ENCODE results near the gene FNDC3A. TPM values are rescaled to one million over a fixed set of nuclear protein-coding genes. Genes with fewer than 3 reads are reported as not detected.

Gene FNDC3A
- polyA plus RNA-seq, 1 of the 3 experiments (the other 2 are of a cell fraction): 27.7 TPM

DNA sequence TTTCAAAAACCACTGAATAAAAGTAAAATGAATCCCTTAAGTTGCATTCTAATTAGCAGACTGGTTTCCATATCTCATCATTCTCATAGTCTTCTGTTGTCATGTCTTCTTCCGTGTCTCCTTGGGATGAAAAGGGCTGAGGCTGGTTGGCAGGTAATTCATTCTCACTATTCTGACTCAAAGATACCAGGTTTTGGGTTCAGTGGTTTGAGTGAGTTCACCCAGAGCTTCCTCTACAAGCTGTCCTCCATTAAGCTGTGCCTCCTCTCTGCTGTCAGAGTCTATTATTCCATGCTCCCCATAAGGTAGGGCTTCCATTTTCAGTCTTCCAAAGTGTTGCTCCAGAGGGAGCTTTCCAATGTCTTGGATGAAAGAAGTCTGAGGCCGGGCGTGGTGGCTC lies 68.3 kb downstream of the FNDC3A start:
- H4K20me1 ChIP-seq (ENCODE audit: insufficient read depth): 0 out of 2 replicates have a peak, but pooled peaks cover 3% of the 10 kb centered on the region
- H3K4me3 ChIP-seq (ENCODE audit: low read depth in 2 of 2, low read length in 1 of 2): no peak overlapping the region
- H3K4me2 ChIP-seq: no peak overlapping the region
- H2AFZ ChIP-seq (ENCODE audit: low read depth): no peak overlapping the region
- H3K9ac ChIP-seq: no peak overlapping the region
- H3K79me2 ChIP-seq (ENCODE audit: insufficient read depth): peaks cover 78% of the 10 kb centered on the region
- DNase-seq: no peak
- no peaks in the 10 kb centered on the region; a peak in 1 of 4 replicates for H3K4me1 ChIP-seq (ENCODE audit: control insufficient read depth in 1 of 2, insufficient read depth in 2 of 2, low read depth in 1 of 2, low read length in 1 of 2)
- ChIA-PET POLR2A (no interaction called here), CTCF (no interaction called here)
- H3F3A ChIP-seq (replicated peaks; ENCODE audit: insufficient read depth): peaks cover 27% of the 10 kb centered on the region
- H3K27me3 ChIP-seq (ENCODE audit: insufficient read depth): no peaks in the 10 kb centered on the region
- 93% methylated on average over 3 of the region's 3 CpGs for WGBS (ENCODE audit: low lambda C conversion rate)
- peaks cover 0 to 38% of the 10 kb centered on the region in 2 experiments for H3K36me3 ChIP-seq (replicated peaks in 1 of 2; ENCODE audit: control insufficient read depth in 1 of 2, insufficient read depth in 2 of 2, low read length in 1 of 2)
- TF ChIP-seq, protein P1, sequence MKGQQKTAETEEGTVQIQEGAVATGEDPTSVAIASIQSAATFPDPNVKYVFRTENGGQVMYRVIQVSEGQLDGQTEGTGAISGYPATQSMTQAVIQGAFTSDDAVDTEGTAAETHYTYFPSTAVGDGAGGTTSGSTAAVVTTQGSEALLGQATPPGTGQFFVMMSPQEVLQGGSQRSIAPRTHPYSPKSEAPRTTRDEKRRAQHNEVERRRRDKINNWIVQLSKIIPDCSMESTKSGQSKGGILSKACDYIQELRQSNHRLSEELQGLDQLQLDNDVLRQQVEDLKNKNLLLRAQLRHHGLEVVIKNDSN (IDR thresholded peaks at IDR 0.05; ENCODE audit: borderline replicate concordance, low read depth): no peak
- TF ChIP-seq NFIC (IDR thresholded peaks at IDR 0.05; ENCODE audit: borderline replicate concordance) (no peak), EP300 (IDR thresholded peaks at IDR 0.05; ENCODE audit: borderline replicate concordance in 1 of 2, low read depth in 1 of 2, low read length in 1 of 2) (no peak), NRF1 (IDR thresholded peaks at IDR 0.05; ENCODE audit: low read depth, low read length) (no peak), FOSL2 (IDR thresholded peaks at IDR 0.05; ENCODE audit: borderline replicate concordance, low read depth) (no peak)
- TF ChIP-seq, protein P2, sequence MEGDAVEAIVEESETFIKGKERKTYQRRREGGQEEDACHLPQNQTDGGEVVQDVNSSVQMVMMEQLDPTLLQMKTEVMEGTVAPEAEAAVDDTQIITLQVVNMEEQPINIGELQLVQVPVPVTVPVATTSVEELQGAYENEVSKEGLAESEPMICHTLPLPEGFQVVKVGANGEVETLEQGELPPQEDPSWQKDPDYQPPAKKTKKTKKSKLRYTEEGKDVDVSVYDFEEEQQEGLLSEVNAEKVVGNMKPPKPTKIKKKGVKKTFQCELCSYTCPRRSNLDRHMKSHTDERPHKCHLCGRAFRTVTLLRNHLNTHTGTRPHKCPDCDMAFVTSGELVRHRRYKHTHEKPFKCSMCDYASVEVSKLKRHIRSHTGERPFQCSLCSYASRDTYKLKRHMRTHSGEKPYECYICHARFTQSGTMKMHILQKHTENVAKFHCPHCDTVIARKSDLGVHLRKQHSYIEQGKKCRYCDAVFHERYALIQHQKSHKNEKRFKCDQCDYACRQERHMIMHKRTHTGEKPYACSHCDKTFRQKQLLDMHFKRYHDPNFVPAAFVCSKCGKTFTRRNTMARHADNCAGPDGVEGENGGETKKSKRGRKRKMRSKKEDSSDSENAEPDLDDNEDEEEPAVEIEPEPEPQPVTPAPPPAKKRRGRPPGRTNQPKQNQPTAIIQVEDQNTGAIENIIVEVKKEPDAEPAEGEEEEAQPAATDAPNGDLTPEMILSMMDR (IDR thresholded peaks at IDR 0.05): no peak
- no peaks in the 10 kb centered on the region for H3K9me2 ChIP-seq
- H3K9me3 ChIP-seq: no peaks in the 10 kb centered on the region
- no peak overlapping the region for H3K27ac ChIP-seq (ENCODE audit: low read depth in 2 of 2, low read length in 1 of 2)

DNA sequence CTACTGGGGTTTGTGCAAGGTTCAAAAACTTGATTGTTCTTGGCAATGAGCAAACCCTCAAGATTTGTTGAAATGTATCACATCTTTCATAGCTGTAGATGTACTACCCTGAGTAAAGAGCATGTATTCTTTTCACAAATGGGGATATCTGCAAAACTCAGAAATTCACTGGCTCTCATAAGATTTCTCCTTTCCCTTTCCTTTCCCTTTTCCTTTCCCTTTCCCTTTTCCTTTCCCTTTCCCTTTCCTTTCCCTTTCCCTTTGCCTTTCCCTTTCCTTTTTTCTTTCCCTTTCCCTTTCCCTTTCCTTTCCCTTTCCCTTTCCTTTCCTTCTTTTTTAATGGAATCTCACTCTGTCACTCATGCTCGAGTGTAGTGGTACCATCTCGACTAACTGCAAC lies 69.1 kb downstream of the FNDC3A start:
- WGBS (ENCODE audit: low lambda C conversion rate): 94% methylated on average over 2 of the region's 2 CpGs
- H3K27ac ChIP-seq (ENCODE audit: low read depth in 2 of 2, low read length in 1 of 2): peak overlapping the region in 1 of 2 experiments; percentile 80; a peak in 1 of 4 replicates
- TF ChIP-seq MEF2A (IDR thresholded peaks at IDR 0.05; ENCODE audit: borderline replicate concordance, low read depth) (no peak), NRF1 (IDR thresholded peaks at IDR 0.05; ENCODE audit: low read depth, low read length) (no peak), YY1 (IDR thresholded peaks at IDR 0.05; ENCODE audit: low read depth) (no peak), FOXJ3 (CRISPR knock-in tag; IDR thresholded peaks at IDR 0.05) (no peak), POLR2AphosphoS5 (IDR thresholded peaks at IDR 0.05; ENCODE audit: low read depth, low read length) (no peak), GABPA (IDR thresholded peaks at IDR 0.05; ENCODE audit: low read depth) (no peak), CHD2 (IDR thresholded peaks at IDR 0.05; ENCODE audit: low read length, partially characterized antibody) (no peak), MXI1 (IDR thresholded peaks at IDR 0.05; ENCODE audit: low read depth, low read length) (no peak), RFX5 (IDR thresholded peaks at IDR 0.05; ENCODE audit: low read length) (no peak), FOXM1 (IDR thresholded peaks at IDR 0.05; ENCODE audit: low read depth) (no peak)
- TF ChIP-seq, protein P3, sequence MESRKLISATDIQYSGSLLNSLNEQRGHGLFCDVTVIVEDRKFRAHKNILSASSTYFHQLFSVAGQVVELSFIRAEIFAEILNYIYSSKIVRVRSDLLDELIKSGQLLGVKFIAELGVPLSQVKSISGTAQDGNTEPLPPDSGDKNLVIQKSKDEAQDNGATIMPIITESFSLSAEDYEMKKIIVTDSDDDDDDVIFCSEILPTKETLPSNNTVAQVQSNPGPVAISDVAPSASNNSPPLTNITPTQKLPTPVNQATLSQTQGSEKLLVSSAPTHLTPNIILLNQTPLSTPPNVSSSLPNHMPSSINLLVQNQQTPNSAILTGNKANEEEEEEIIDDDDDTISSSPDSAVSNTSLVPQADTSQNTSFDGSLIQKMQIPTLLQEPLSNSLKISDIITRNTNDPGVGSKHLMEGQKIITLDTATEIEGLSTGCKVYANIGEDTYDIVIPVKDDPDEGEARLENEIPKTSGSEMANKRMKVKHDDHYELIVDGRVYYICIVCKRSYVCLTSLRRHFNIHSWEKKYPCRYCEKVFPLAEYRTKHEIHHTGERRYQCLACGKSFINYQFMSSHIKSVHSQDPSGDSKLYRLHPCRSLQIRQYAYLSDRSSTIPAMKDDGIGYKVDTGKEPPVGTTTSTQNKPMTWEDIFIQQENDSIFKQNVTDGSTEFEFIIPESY (IDR thresholded peaks at IDR 0.05; ENCODE audit: borderline replicate concordance, low read depth): no peak
- TF ChIP-seq, protein P2 (IDR thresholded peaks at IDR 0.05): no peak
- TF ChIP-seq, protein P4, sequence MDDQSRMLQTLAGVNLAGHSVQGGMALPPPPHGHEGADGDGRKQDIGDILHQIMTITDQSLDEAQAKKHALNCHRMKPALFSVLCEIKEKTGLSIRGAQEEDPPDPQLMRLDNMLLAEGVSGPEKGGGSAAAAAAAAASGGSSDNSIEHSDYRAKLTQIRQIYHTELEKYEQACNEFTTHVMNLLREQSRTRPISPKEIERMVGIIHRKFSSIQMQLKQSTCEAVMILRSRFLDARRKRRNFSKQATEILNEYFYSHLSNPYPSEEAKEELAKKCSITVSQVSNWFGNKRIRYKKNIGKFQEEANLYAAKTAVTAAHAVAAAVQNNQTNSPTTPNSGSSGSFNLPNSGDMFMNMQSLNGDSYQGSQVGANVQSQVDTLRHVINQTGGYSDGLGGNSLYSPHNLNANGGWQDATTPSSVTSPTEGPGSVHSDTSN (IDR thresholded peaks at IDR 0.05): no peak
- TF ChIP-seq, protein P5, sequence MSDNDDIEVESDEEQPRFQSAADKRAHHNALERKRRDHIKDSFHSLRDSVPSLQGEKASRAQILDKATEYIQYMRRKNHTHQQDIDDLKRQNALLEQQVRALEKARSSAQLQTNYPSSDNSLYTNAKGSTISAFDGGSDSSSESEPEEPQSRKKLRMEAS (IDR thresholded peaks at IDR 0.05; ENCODE audit: low read depth): no peak
- TF ChIP-seq, protein P6, sequence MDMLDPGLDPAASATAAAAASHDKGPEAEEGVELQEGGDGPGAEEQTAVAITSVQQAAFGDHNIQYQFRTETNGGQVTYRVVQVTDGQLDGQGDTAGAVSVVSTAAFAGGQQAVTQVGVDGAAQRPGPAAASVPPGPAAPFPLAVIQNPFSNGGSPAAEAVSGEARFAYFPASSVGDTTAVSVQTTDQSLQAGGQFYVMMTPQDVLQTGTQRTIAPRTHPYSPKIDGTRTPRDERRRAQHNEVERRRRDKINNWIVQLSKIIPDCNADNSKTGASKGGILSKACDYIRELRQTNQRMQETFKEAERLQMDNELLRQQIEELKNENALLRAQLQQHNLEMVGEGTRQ (IDR thresholded peaks at IDR 0.05; ENCODE audit: borderline replicate concordance, low read depth, low read length): no peak

More for the DNA sequence above, 69.1 kb downstream of the FNDC3A start:
- Histone ChIP-seq H3K9me2 (no peaks in the 10 kb centered on the region), H4K20me1 (ENCODE audit: insufficient read depth) (0 out of 2 replicates have a peak, but pooled peaks cover 3% of the 10 kb centered on the region), H3K9me3 (no peaks in the 10 kb centered on the region), H3K4me2 (0 out of 2 replicates have a peak overlapping the region, but pooled peaks have one; percentile 0), H3K4me3 (ENCODE audit: low read depth in 2 of 2, low read length in 1 of 2) (no peak overlapping the region), H3K79me2 (ENCODE audit: insufficient read depth) (peaks cover 85% of the 10 kb centered on the region), H3K9ac (no peak overlapping the region), H3K4me1 (ENCODE audit: control insufficient read depth in 1 of 2, insufficient read depth in 2 of 2, low read depth in 1 of 2, low read length in 1 of 2) (no peaks in the 10 kb centered on the region; a peak in 1 of 4 replicates), H2AFZ (ENCODE audit: low read depth) (no peak overlapping the region), H3K27me3 (ENCODE audit: insufficient read depth) (no peaks in the 10 kb centered on the region), H3K36me3 (replicated peaks in 1 of 2; ENCODE audit: control insufficient read depth in 1 of 2, insufficient read depth in 2 of 2, low read length in 1 of 2) (peaks cover 0 to 36% of the 10 kb centered on the region in 2 experiments), H3F3A (replicated peaks; ENCODE audit: insufficient read depth) (peaks cover 27% of the 10 kb centered on the region)
- ChIA-PET POLR2A (no interaction called here), CTCF (no interaction called here)
- no peak for DNase-seq

All from SK-N-SH (cell line).